ENCODE data around the gene SNIP1.
"Not testable (repeated sequence)": the region's sequence is repeated elsewhere in the genome, so short reads cannot be mapped to it uniquely, and the experiment has no call there.

The SNIP1 gene

DNA sequence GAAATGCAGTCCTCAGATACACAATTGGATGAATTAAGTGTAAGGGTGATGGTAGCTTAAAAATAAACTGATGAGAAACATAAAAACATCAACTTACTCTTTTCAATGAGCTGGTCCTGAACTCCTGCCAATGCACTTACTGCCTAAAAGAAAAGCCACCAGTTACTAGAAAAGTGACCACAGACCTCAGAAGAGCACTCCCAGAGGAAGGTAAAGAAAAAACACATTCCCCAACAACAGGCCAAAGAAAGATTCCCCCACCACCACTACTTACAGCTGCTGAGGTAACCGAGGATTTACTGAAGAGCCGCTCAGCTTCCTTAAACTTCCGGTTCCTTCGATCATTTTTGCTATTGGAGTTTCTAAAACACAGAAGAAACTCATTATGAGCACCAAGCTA is 44.9 kb downstream of the SNIP1 start:
- DNase-seq: peak; percentile 5

DNA sequence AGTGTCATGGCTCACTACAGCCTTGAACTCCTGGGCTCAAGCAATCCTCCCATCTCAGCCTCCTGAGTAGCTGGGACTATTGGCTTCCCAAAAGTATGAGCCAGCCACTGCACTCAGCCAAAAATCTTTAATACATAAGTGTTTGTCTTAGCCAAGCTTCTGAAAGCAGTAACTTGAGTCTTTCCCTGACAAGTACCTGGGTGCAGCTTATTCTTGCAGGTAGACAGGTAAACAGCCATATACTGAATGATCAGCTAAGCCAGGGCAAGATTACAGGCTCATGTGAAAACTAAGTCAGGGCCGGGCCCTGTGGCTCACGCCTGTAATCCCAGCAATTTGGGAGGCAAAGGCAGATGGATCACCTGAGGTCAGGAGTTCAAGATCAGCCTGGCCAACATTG is 47.4 kb downstream of the SNIP1 start:
- peak; percentile 17 for DNase-seq

DNA sequence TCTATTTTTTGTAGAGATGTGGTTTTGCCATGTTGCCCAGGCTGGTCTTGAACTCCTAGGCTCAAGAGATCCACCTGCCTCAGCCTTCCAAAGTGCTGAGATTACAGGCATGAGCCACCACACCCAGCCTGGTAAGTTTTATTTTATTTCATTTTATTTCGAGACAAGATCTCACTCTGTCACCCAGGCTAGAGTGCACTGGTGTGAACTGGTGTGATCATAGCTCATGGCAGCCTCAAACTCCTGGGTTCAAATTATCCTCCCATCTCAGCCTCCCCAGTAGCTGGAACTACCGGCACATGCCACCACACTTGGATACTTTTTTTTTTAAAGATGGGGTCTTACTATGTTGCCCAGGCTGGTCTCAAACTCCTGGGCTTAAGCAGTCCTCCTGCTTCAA is 51.3 kb downstream of the SNIP1 start:
- DNase-seq: not testable (repeated sequence)

DNA sequence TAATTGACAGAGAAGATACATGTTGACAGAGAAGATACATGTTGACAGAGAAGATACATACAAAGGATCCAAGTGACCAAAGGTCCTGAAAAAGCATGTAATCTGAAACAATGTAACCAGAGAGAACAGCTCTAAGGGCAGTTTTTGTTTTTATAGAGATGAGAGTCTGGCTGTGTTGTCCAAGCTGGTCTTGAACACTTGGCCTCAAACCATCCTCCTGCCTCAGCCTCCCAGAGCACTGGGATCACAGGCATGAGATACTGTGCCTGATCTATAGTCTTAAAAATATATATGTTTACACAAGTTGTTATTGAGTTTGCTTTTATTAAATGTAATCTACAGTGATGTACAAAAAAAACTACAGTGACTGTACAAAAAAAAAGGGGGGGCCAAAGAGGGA is 52.0 kb downstream of the SNIP1 start:
- DNase-seq: no peak

DNA sequence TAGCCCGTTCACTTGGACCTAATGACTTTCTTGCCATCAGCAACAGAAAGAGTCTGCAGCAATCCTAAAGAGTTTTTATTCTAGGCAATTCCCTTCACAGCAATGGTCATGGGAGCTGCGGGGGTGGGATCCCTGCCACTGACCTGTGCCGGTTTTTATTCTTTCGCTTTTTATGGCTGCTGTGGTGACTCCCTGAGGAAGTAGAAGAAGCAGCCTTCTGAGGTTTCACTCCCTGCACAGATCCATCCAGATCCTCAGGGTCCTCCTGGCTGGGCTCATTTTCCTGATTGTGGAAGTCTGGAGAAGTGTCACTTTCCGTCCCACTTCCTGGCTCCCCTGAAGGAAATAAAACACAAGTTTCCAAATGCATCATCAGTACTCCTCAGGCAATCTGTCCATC is 52.4 kb downstream of the SNIP1 start:
- DNase-seq: no peak

DNA sequence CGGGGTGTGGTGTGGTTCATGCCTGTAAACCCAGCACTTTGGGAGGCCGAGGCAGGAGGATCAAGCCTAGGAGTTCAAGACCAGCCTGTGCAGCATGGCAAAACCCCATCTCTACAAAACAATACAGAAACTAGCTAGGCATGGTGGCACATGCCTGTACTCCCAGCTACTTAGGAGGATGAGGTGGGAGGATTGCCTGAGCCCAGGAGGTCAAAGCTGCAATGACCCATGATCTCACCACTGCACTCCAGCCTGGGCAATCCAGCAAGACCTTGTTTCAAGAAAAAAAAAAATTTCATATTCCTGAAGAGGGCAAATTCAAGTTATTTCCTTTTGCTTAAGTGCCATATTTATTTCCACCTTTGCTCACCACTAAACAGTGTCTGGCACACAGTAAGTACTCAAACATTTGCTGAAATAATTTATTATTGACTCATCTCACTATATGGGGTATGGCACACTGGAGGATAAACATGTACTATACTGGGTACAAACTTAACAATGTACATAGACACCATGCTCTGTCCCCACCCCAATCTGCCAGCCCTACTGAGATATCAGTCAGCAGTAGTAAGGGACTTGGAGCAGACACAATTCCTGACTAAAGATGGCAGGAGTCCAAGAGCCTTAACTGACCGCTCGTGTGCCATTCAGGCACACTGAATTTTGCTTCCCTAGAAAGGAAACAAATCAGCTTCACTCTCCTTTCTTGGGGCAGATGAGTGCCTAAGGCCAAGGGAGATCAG is 55.0 kb downstream of the SNIP1 start:
- no peak for DNase-seq

DNA sequence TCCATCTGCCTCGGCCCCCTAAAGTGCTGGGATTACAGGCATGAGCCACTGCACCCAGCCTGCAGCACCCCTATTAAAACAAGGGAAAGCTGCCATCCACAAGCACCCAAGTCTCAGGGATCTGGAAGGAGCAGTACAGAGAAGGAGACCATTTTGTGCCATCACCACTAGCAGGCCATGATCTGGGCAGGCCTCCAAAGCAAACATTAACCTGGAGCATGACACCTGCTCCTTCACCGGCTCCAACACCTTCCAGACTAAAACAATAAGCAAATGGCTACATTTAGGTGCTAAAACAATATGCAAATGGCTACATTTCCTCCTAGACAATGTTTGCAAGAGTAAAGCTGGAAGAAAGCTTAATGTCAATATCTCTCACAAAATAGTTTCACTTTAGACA is 56.3 kb downstream of the SNIP1 start:
- peak; percentile 90 for DNase-seq

DNA sequence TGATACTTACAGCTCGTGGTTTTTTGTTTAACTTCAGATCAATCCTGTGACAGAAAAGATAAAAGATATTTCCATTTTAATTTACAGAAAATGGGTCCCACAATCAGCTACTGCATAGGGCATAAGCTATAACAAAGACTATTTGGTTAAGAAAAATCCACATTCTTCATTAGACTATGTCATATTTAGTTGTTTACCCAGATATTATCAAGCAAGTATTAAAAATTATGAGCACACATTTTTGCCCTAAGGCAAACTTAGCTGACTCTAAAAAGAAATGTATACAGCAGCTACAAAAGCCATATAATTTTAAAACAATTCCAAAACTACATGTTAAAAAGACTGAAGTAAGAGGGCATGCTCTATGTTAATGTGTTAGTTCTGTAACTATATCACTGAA is 58.2 kb downstream of the SNIP1 start:
- DNase-seq: no peak

DNA sequence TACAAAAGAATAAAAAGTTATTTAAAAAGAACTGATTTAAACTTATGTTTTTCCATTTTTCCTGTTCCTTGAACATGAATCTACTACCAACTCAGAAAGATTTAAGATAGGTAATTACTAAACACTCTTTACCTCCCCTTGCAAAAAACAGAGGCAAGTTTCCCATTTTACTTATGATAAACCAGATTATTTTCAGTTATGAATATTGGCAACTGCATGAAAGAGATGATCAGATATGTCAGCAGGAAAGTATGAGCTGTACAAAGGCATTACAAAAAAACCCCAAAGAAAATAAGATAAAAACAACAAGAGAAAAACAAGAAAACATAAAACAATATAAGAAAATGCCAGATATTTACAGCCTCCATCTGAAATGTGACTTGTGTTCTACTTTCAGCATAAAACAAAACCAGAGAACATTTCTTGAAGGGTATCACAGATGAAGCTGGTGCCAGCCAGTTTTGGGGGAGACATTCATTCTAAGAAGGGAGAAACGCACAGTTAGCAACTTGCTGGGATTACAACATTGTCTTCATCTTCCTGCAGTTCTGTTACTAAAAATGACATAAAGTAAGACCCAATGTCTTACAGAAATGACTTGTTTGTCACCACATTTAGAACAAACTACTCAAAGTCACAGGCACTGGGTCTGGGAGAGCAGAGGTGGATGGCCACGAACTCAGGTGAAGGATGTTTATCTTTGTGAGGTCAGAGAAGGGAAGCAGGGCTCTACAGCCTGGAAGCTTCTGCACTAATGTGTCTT is 60.6 kb downstream of the SNIP1 start:
- no peak for DNase-seq

DNA sequence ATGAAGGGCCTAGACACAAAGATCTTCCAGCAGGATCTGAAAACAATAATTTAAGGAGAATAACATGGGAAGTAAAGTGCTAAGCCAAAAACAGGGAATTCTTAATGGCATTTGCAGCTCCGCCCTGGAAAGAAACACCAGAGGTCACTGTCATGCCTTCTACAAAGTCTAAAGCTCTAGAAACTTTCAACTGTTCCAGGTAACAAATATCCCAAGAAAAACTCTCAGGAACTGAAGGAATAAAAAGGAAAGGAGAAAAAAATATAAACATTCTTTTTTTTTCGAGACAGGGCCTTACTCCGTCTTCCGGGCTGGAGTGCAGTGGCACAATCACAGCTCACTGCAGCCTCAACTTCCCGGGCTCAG is 66.5 kb downstream of the SNIP1 start:
- no peak for DNase-seq

DNA sequence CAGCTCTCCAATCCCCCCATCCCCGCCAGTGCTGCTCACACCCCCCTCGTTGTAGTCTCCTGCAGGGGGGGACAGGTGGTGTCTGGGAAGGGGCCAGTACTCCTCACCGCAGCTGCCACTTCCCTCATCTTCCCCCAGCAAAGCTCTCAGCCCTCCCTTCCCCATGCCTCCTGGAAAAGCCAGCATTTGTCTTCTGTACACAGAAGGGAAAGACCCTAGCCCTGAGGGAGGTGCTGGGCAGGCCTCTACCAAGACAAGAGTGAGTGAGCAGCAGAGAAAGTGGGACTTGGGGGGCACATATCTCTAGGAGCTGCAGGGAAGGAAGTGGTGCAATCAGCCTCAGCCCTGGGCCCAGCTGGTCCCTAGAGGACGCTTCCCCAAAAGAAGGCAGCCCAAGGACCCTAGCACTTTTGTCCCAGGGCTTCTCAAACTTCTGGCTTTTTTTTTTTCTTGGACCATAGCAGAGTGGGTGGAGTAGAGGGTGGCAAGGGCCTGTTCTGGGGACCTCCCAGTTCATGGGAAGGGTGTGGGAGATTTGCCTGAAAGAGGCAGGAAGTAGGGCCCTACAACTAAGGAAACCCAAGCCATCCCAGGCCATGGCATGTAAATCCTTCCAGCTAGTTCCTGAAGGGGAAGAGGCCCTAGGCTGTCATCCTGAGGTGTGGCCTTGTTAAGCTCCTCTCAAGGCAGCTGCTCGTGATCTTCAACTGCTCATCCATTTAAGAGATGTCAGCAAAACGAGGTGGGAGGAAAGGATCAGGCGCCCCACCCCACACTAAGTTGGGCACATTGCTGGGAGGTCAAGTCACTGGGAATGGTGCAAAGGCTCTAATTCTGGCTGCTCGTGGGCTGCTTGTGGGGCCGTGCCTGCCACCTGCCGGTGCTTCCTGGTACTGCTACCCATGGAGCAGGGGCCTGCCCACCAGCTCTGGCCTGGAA is 67.1 kb downstream of the SNIP1 start:
- DNase-seq: no peak

DNA sequence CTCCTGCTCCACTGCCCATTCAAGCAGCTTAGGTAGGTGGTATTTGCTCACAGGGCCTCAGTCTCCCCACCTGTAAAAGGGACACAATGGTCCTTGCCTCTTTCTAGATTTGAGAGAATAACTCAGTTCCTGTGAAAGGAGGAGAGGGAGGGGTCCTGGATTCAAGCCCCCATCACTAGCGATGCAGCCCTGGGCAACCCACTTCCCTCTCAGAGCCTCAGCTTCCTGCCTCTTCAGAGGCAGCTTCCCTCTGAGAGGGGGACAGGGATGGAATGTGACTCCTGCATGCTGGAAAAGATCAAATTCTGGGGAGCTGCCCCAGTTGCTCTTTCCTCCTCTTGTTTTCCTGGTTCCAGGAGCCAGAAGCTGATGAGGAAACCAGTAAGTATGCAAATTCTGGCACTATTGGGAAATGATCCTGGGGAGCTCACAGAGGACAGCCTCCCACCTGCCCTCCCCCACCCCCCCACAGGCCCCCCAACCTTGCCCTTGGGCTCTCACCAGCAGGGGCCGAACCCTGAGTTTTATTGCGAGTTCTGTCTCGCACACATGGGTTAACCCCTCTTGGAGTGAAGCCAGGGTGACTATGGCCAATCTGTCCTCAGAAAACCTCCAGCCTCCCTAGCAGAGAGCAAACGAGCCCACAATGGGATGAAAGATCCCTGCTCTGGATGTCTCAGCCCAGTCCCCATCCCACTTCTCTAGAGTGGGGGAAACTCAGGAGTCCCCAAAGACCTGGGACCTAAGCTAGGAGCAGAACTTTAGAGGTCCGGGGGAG is 68.0 kb downstream of the SNIP1 start:
- DNase-seq: no peak
